ENCODE results near the gene KCNH2. TPM values are rescaled to one million over a fixed set of nuclear protein-coding genes. Genes with fewer than 3 reads are reported as not detected.

Gene KCNH2
- total RNA-seq, 6 experiments from 2014 or later: not detected

DNA sequence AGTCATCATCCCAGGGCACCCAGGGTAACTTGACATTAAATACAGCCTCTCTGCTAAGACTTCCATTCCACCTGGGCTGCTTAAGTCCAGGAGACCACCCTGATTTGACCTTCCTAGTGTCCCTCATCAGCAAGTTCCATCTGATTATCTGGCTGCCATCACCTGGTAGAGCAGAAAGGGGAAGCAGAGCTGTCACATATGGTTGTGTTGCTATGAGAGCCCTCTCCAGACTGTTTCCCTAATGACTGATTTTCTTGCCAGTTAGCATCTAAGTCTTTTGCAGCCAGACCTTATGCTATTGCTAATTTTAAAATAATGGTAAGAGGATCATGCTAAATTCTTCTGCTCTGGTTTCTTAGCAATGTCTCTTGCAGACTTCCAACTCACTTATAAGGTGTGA lies 38.7 kb downstream of the KCNH2 start:
- peaks cover 14% of the 10 kb centered on the region for H3K4me1 Mint-ChIP-seq (ENCODE audit: low read depth)
- no peak overlapping the region for H3K4me3 Mint-ChIP-seq
- no peaks in the 10 kb centered on the region for H3K9me3 Mint-ChIP-seq
- TF ChIP-seq, protein P1, sequence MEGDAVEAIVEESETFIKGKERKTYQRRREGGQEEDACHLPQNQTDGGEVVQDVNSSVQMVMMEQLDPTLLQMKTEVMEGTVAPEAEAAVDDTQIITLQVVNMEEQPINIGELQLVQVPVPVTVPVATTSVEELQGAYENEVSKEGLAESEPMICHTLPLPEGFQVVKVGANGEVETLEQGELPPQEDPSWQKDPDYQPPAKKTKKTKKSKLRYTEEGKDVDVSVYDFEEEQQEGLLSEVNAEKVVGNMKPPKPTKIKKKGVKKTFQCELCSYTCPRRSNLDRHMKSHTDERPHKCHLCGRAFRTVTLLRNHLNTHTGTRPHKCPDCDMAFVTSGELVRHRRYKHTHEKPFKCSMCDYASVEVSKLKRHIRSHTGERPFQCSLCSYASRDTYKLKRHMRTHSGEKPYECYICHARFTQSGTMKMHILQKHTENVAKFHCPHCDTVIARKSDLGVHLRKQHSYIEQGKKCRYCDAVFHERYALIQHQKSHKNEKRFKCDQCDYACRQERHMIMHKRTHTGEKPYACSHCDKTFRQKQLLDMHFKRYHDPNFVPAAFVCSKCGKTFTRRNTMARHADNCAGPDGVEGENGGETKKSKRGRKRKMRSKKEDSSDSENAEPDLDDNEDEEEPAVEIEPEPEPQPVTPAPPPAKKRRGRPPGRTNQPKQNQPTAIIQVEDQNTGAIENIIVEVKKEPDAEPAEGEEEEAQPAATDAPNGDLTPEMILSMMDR (IDR thresholded peaks at IDR 0.05): no peak
- H3K27ac Mint-ChIP-seq: no peak overlapping the region
- no peaks in the 10 kb centered on the region for H3K36me3 Mint-ChIP-seq (ENCODE audit: low read depth)
- H3K27me3 Mint-ChIP-seq (ENCODE audit: insufficient read depth): peaks cover 26% of the 10 kb centered on the region
- no peak for DNase-seq

GRCh38 chr7:150939052-150939451 lies 39.1 kb downstream of the KCNH2 start:
- peaks cover 14% of the 10 kb centered on the region for H3K4me1 Mint-ChIP-seq (ENCODE audit: low read depth)
- peaks cover 29% of the 10 kb centered on the region for H3K27me3 Mint-ChIP-seq (ENCODE audit: insufficient read depth)
- TF ChIP-seq, protein P1 (IDR thresholded peaks at IDR 0.05): no peak
- H3K36me3 Mint-ChIP-seq (ENCODE audit: low read depth): no peaks in the 10 kb centered on the region
- no peak for DNase-seq
- no peak overlapping the region for H3K4me3 Mint-ChIP-seq
- no peak overlapping the region for H3K27ac Mint-ChIP-seq
- H3K9me3 Mint-ChIP-seq: no peaks in the 10 kb centered on the region

- H3K9me3 Mint-ChIP-seq: no peaks in the 10 kb centered on the region
- TF ChIP-seq, protein P1 (IDR thresholded peaks at IDR 0.05): no peak
- H3K27me3 Mint-ChIP-seq (ENCODE audit: insufficient read depth): peaks cover 29% of the 10 kb centered on the region
- H3K27ac Mint-ChIP-seq: no peak overlapping the region
- H3K4me3 Mint-ChIP-seq: no peak overlapping the region
- H3K36me3 Mint-ChIP-seq (ENCODE audit: low read depth): no peaks in the 10 kb centered on the region
- peaks cover 14% of the 10 kb centered on the region for H3K4me1 Mint-ChIP-seq (ENCODE audit: low read depth)
- DNase-seq: no peak
These were observed 39.6 kb downstream of the KCNH2 start for GRCh38 chr7:150938566-150938965.

GRCh38 chr7:150937848-150938561 lies 40.1 kb downstream of the KCNH2 start:
- Mint-ChIP-seq H3K4me3 (peak overlapping the region; percentile 17; the same call in 1 of the 2 replicates), H3K4me1 (ENCODE audit: low read depth) (peaks cover 14% of the 10 kb centered on the region), H3K36me3 (ENCODE audit: low read depth) (no peaks in the 10 kb centered on the region), H3K27ac (no peak overlapping the region), H3K9me3 (no peaks in the 10 kb centered on the region), H3K27me3 (ENCODE audit: insufficient read depth) (peaks cover 32% of the 10 kb centered on the region)
- TF ChIP-seq, protein P1 (IDR thresholded peaks at IDR 0.05): no peak
- peak; percentile 33 for DNase-seq

- no peak for DNase-seq
- Mint-ChIP-seq H3K27me3 (ENCODE audit: insufficient read depth) (peaks cover 31% of the 10 kb centered on the region), H3K4me3 (no peak overlapping the region), H3K27ac (no peak overlapping the region), H3K9me3 (no peaks in the 10 kb centered on the region), H3K36me3 (ENCODE audit: low read depth) (no peaks in the 10 kb centered on the region), H3K4me1 (ENCODE audit: low read depth) (peaks cover 14% of the 10 kb centered on the region)
- TF ChIP-seq, protein P1 (IDR thresholded peaks at IDR 0.05): no peak
These were observed 42.1 kb downstream of the KCNH2 start for GRCh38 chr7:150936018-150936417.

Data from HFFc6 (cell line).